H9 (cell line): ENCODE results near the gene HAT1. TPM values are rescaled to one million over a fixed set of nuclear protein-coding genes. Genes with fewer than 3 reads are reported as not detected.

Source experiments
- DNase-seq: peaks from one replicate; pipeline ENCODE4 v3.0.0-alpha.2; 2017
- H2AFZ ChIP-seq: one replicate; pipeline ENCODE4 v1.6.1; 2013; ENCODE audit warnings: mild to moderate bottlenecking, low read length, control low read depth, moderate library complexity
- H2AK5ac ChIP-seq: 2 replicates; pipeline ENCODE4 v1.6.1; 2013; ENCODE audit warnings: low read length, control low read depth, mixed read lengths; ENCODE audit not compliant: insufficient read length
- H2BK120ac ChIP-seq: one replicate; pipeline ENCODE4 v1.6.1; 2013; ENCODE audit warnings: low read depth, mild to moderate bottlenecking, low read length, control low read depth, inconsistent platforms; ENCODE audit not compliant: poor library complexity, severe bottlenecking
- H2BK12ac ChIP-seq: 2 replicates; pipeline ENCODE4 v1.6.1; 2013; ENCODE audit warnings: low read length, control low read depth, mixed read lengths, low read depth; ENCODE audit not compliant: insufficient read length
- H2BK15ac ChIP-seq: 2 replicates; pipeline ENCODE4 v1.6.1; 2013; ENCODE audit warnings: low read depth, low read length, control low read depth
- H2BK20ac ChIP-seq: one replicate; pipeline ENCODE4 v1.6.1; 2013; ENCODE audit warnings: low read depth, mild to moderate bottlenecking, low read length, control low read depth, inconsistent platforms; ENCODE audit not compliant: poor library complexity, severe bottlenecking
- H2BK5ac ChIP-seq: 2 replicates; pipeline ENCODE4 v1.6.1; 2013; ENCODE audit warnings: low read length, control low read depth, mixed read lengths; ENCODE audit not compliant: insufficient read length
- H3K14ac ChIP-seq: 2 replicates; pipeline ENCODE4 v1.6.1; 2013; ENCODE audit warnings: low read length, control low read depth; ENCODE audit not compliant: insufficient read depth
- H3K18ac ChIP-seq: 2 replicates; pipeline ENCODE4 v1.6.1; 2013; ENCODE audit warnings: low read depth, mild to moderate bottlenecking, mixed read lengths, low read length, control low read depth; ENCODE audit not compliant: insufficient read length
- H3K23ac ChIP-seq: 2 replicates; pipeline ENCODE4 v1.6.1; 2013; ENCODE audit warnings: low read length, control low read depth, mixed read lengths, low read depth; ENCODE audit not compliant: insufficient read length
- H3K23me2 ChIP-seq: 2 replicates; pipeline ENCODE4 v1.6.1; 2013; ENCODE audit warnings: low read depth, mild to moderate bottlenecking, mixed read lengths, low read length, control low read depth; ENCODE audit not compliant: insufficient read length, poor library complexity, severe bottlenecking
- H3K27ac ChIP-seq: 2 replicates; pipeline ENCODE4 v1.5.1; 2013; ENCODE audit warnings: low read length, control low read depth, mixed read lengths, low read depth; ENCODE audit not compliant: insufficient read length
- H3K27me3 ChIP-seq: 2 replicates; pipeline ENCODE4 v1.6.1; 2013; ENCODE audit warnings: low read length, control low read depth, inconsistent platforms; ENCODE audit not compliant: insufficient read depth
- H3K4ac ChIP-seq: 2 replicates; pipeline ENCODE4 v1.6.1; 2013; ENCODE audit warnings: low read depth, mild to moderate bottlenecking, control low read depth, inconsistent platforms, low read length, moderate library complexity
- H3K4me1 ChIP-seq: 2 replicates; pipeline ENCODE4 v1.6.1; 2013; ENCODE audit warnings: low read length, control low read depth, inconsistent platforms; ENCODE audit not compliant: insufficient read depth
- H3K4me2 ChIP-seq: 2 replicates; pipeline ENCODE4 v1.6.1; 2013; ENCODE audit warnings: low read length, control low read depth, mixed read lengths; ENCODE audit not compliant: insufficient read length, insufficient read depth
- H3K56ac ChIP-seq: 2 replicates; pipeline ENCODE4 v1.6.1; 2013; ENCODE audit warnings: low read depth, mild to moderate bottlenecking, mixed read lengths, low read length, control low read depth; ENCODE audit not compliant: insufficient read length
- H3K79me1 ChIP-seq: 2 replicates; pipeline ENCODE4 v1.6.1; 2013; ENCODE audit warnings: low read depth, mild to moderate bottlenecking, moderate library complexity, low read length, control low read depth, inconsistent platforms; ENCODE audit not compliant: insufficient read depth, poor library complexity, severe bottlenecking
- H3K79me2 ChIP-seq: 2 replicates; pipeline ENCODE4 v1.6.1; 2013; ENCODE audit warnings: low read length, control low read depth, inconsistent platforms; ENCODE audit not compliant: insufficient read depth
- H3K9ac ChIP-seq: 2 replicates; pipeline ENCODE4 v1.6.1; 2013; ENCODE audit warnings: low read length, control low read depth, mixed read lengths; ENCODE audit not compliant: insufficient read length; ENCODE audit errors: extremely low read depth
- H3K9me3 ChIP-seq: one replicate; pipeline ENCODE4 v1.6.1; 2013; ENCODE audit warnings: low read depth, low read length, inconsistent platforms; ENCODE audit not compliant: control insufficient read depth
- H3T11ph ChIP-seq: one replicate; pipeline ENCODE4 v1.6.1; 2013; ENCODE audit warnings: mild to moderate bottlenecking, low read length, control low read depth, inconsistent platforms
- H4K20me1 ChIP-seq: one replicate; pipeline ENCODE4 v1.6.1; 2013; ENCODE audit not compliant: control insufficient read depth, insufficient read length, insufficient read depth
- H4K5ac ChIP-seq: 2 replicates; pipeline ENCODE4 v1.6.1; 2013; ENCODE audit warnings: low read depth, mild to moderate bottlenecking, mixed read lengths, low read length, control low read depth; ENCODE audit not compliant: insufficient read length
- H4K8ac ChIP-seq: replicated peaks from 2 replicates; pipeline ENCODE4 v1.6.1; 2013; ENCODE audit warnings: low read length, control low read depth, mixed read lengths, low read depth; ENCODE audit not compliant: insufficient read length
- H4K91ac ChIP-seq: 2 replicates; pipeline ENCODE4 v1.6.1; 2013; ENCODE audit warnings: low read depth, mild to moderate bottlenecking, moderate library complexity, mixed read lengths, low read length, control low read depth; ENCODE audit not compliant: insufficient read length
- H3K27ac Mint-ChIP-seq, 3 experiments: 2 replicates in 2 of 3; 3 replicates in 1 of 3; pipeline ENCODE4 v1.8.0; 2020 to 2021; ENCODE audit warnings: mixed read lengths in 3 of 3, mild to moderate bottlenecking in 1 of 3, moderate library complexity in 1 of 3
- H3K27me3 Mint-ChIP-seq: 2 replicates; pipeline ENCODE4 v1.8.0; 2021; ENCODE audit warnings: low read depth, mild to moderate bottlenecking, moderate library complexity, mixed read lengths
- H3K36me3 Mint-ChIP-seq, 3 experiments: 2 replicates in 2 of 3; 3 replicates in 1 of 3; pipeline ENCODE4 v1.8.0; 2020 to 2021; ENCODE audit warnings: low read depth in 3 of 3, mixed read lengths in 3 of 3; ENCODE audit not compliant: insufficient read depth in 1 of 3
- H3K4me1 Mint-ChIP-seq, 2 experiments: 2 replicates each; pipeline ENCODE4 v1.8.0; 2020; ENCODE audit warnings: mixed read lengths in 2 of 2
- H3K4me3 Mint-ChIP-seq, 2 experiments: 2 replicates in 1 of 2; 3 replicates in 1 of 2; pipeline ENCODE4 v1.8.0; 2020 to 2021; ENCODE audit warnings: mild to moderate bottlenecking in 2 of 2, mixed read lengths in 2 of 2, moderate library complexity in 1 of 2
- H3K9me3 Mint-ChIP-seq, 2 experiments: 2 replicates in 1 of 2; 3 replicates in 1 of 2; pipeline ENCODE4 v1.8.0; 2020; ENCODE audit warnings: mild to moderate bottlenecking in 2 of 2, mixed read lengths in 2 of 2, moderate library complexity in 1 of 2
- CTCF ChIP-seq: fragments of 200-600 bp; sonication (generic); conservative IDR thresholded peaks from 3 replicates; pipeline ENCODE4 v1.8.0; 2021; ENCODE audit warnings: antibody characterized with exemption, mild to moderate bottlenecking
- WGBS: extraction: QIAGEN DNeasy Blood & Tissue Kit; methylation state at CpG from one replicate; pipeline ENCODE4 v1.1.7; 2013; ENCODE audit warnings: missing lambda C conversion rate, low lambda C conversion rate, mixed read lengths; ENCODE audit not compliant: insufficient read length; ENCODE audit errors: extremely low coverage; 5-methylcytosine and 5-hydroxymethylcytosine counted together
- total RNA-seq: library from RNA; stranded (reverse); gene quantifications from 2 replicates; pipeline ENCODE4 v1.2.1, GENCODE V29; 2021

HAT1 gene
- total RNA-seq, 1 experiment from 2014 or later = 73.0 TPM

GRCh38 chr2:171902840-171903420 lies 19.3 kb upstream of the HAT1 start:
- WGBS = no CpG with 5 or more reads among the region's 2 CpGs
- no peak overlapping the region for H3K4me3 Mint-ChIP-seq
- H3K4me1 Mint-ChIP-seq = no peaks in the 10 kb centered on the region

More at GRCh38 chr2:171902840-171903420, 19.3 kb upstream of the HAT1 start:
- Histone ChIP-seq H3K56ac (no peak overlapping the region), H2AFZ (no peak overlapping the region), H2AK5ac (no peak overlapping the region), H3K23me2 (no peaks in the 10 kb centered on the region), H2BK12ac (no peak overlapping the region), H3K4ac (no peak overlapping the region), H3K27me3 (no peaks in the 10 kb centered on the region), H3K9me3 (no peaks in the 10 kb centered on the region), H4K5ac (no peak overlapping the region), H2BK15ac (no peak overlapping the region), H3K4me1 (no peaks in the 10 kb centered on the region), H3T11ph (no peak overlapping the region), H4K20me1 (no peaks in the 10 kb centered on the region), H3K14ac (no peak overlapping the region), H3K18ac (no peak overlapping the region), H3K4me2 (no peak overlapping the region), H3K79me1 (no peaks in the 10 kb centered on the region), H3K79me2 (no peaks in the 10 kb centered on the region), H4K91ac (no peak overlapping the region), H2BK5ac (no peak overlapping the region), H2BK120ac (no peak overlapping the region), H2BK20ac (no peak overlapping the region), H3K23ac (no peak overlapping the region), H4K8ac (no peak overlapping the region), H3K9ac (no peak overlapping the region), H3K27ac (no peak overlapping the region)
- Mint-ChIP-seq H3K27me3 (peaks cover 3% of the 10 kb centered on the region; the same call in 1 of the 2 replicates), H3K36me3 (peaks cover 0 to 4% (median 2%) of the 10 kb centered on the region in 3 experiments; a peak in 4 of 7 replicates), H3K9me3 (peaks cover 8 to 11% of the 10 kb centered on the region in 2 experiments), H3K27ac (no peak overlapping the region)
- DNase-seq = no peak
- no peak for TF ChIP-seq CTCF
